ENCODE data around the gene GRM4.

Gene GRM4

GRCh38 chr6:34157236-34157830, 11.4 kb upstream of the GRM4 start:
- no peak for DNase-seq (ENCODE audit: low read depth)

- DNase-seq (ENCODE audit: low read depth) = no peak
These were observed 9.8 kb upstream of the GRM4 start for GRCh38 chr6:34155471-34156300.

DNA sequence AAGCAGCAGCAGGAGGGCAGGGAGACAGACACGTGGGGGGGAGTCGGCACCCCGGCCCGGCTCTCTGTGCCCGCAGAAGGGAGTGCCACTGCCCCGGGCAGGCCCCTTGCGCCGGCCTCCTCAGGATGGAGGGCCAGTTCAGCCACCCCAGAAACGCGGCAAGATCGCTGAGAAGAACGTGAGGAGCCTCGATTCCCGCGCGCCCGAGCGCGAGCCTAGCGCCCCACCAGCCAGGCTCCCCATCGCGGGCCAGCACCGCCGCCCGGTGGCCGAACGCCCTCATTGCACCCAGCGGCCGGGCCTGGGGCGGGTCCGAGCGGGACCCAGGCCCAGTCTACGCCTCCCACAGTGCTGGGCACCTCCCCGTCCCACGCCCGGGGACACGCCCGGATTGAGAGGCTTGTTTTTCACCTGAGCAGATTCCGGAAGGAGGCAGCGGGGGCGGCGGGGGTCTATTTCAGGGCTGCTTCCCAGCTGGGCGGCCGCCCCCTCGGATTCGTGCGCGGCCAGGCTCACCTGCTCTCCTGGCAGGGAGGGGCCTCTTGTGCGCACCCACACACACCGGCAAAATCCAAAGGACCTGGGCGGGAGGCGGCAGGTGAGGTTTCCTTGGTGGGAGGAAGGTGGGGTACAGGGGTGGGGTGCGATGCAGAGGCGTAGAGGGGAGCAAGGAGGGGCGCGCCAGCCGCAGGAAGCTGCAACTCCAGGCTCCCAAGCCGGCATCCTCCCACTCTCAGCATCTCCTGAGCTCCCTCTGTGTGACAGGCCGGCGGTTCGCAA, 9.0 kb upstream of the GRM4 start:
- peak; percentile 45 for DNase-seq (ENCODE audit: low read depth)

DNA sequence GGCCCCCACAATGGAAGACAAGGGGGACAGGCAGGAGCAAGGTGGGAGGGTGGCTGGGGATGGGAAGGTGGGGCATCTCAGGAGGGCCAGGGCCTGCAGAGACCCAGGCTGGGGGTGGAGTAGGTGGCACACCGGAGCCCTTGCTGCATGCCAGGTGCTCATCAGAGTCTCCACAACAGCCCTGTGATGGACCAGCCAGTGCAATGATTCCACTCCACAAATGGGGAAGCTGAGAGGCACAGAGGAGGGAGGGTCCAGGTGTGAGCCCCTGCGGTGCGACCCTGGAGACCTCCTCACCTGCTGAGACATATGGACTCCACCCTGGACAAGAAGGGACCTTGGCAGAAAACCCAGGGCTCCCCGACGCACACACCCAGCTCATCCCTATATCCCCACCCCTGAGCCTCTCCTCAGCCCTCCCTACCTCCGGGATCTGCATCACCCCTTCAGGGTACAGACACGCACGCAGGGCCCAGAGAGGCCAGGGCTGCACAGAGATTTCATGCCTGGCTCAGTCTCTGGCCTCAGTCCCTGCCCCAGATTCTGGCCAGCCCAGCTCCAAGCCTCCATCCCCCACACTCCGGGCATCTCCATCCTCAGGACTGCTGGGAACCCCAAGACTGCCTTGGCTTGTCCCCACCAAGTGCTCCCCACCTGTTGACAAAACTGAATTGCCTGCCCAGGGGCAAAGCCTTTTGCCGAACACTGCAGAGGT, 7.1 kb upstream of the GRM4 start:
- no peak for DNase-seq (ENCODE audit: low read depth)

- DNase-seq (ENCODE audit: low read depth) = no peak
These were observed 6.2 kb upstream of the GRM4 start for GRCh38 chr6:34152042-34152524.

- DNase-seq (ENCODE audit: low read depth) = no peak
These were observed 5.6 kb upstream of the GRM4 start for GRCh38 chr6:34151321-34152041.

- DNase-seq (ENCODE audit: low read depth) = no peak
These were observed 4.9 kb upstream of the GRM4 start for GRCh38 chr6:34150766-34151165.

DNA sequence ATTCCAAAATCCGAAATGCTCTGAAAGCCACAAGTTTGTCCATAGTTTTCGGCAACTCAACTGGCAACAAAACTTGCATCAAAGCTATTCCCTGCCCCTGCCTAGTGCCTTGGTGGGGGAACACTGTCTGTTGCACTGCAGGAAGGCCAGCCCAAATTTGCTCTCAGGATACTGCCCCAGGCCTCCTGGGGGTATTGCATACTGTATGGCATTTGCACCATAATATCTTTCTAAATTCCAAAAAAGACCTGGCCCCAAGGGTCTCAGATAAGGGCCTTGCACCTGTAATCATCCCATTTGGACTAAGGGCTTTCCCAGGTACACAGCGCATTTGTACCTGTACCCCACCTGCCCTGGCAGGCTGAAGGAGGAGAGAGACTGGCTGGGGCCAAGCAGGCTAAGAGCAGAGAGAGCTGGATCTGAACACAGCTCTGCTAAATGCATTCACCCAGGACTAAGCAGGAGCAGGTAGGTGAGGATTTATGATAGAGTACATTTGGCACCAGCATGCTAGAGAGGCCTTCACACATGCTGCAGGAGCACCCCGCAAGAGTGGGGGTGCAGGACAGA, 4.0 kb upstream of the GRM4 start:
- no peak for DNase-seq (ENCODE audit: low read depth)

GRCh38 chr6:34149452-34149810, 3.5 kb upstream of the GRM4 start:
- no peak for DNase-seq (ENCODE audit: low read depth)

DNA sequence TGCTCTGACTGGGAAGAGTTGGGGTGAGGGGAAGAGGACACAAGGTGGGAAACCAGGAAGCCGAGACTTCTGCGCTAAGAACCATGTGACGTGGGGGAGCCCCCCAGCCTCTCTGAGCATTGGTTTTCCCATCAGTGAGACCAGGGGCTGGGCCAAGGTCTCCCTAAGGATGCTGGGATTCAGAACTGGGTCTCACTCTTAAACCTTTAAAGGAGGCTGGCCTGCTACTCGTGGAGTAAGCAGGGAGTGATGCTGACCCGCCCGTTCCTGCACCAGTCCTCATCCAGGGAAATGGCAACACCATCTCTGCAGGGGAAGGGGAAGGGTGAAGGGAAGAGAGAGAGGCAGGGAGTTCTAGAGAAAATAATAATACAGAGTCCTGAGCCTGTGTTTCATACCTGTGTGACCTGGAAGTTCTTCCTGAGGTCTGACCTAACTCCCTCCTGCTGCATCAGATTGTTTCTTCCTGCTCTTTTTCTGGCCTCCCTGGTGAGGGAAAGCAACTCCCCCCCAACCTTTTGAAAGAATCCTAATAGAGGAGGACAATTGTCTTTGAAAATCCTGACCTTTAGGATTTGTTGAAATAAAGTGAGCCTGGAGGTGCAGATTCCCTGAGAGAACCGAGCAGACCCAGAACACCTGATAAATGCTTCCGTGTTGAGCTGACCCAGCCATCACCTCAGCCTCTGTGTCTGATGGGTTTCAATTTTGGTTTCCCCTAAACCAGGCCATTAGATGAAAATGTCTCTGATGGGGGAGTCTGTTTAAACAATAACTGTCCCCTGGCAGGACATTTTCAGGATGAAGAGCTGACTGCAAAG, 3.0 kb upstream of the GRM4 start:
- no peak for DNase-seq (ENCODE audit: low read depth)

- DNase-seq (ENCODE audit: low read depth) = no peak
These were observed 2.2 kb upstream of the GRM4 start for GRCh38 chr6:34147906-34148630.

- DNase-seq (ENCODE audit: low read depth) = no peak
These were observed 1.1 kb upstream of the GRM4 start for GRCh38 chr6:34146801-34147592.

- DNase-seq (ENCODE audit: low read depth) = peak; percentile 31
These were observed 496 bp downstream of the GRM4 start for GRCh38 chr6:34145161-34146020.

DNA sequence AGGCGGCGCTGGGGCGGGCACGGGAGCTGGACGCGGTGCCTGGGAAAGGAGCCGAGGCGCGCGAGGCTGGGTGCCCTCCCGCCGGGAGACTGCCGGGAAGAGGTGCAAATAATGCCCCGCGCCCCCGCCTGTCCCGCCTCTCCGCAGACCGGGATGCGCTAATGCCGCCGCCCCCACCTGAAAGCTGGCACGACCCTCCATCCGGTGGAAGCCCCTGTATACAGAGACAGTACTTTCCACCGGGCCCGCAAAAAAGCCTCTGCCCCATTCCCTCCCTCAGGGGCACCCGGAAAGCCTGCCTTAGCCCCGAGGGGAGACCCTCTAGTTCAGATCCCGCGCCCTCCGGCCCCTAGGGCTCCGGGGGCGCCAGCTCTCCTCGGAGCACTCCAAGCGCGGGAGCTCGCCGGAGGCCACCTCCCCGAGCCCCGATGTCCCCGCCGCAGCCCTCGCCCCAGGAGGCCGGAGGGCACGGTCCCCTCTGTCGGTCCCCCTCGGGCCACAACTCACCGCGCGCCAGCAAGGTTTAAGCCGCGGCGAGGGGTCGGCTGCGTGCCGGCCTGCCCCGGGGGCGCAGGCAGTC, 1.2 kb downstream of the GRM4 start:
- no peak for DNase-seq (ENCODE audit: low read depth)

- DNase-seq (ENCODE audit: low read depth) = peak; percentile 29
These were observed 1.9 kb downstream of the GRM4 start for GRCh38 chr6:34143884-34144580.

GRCh38 chr6:34143196-34143883, 2.5 kb downstream of the GRM4 start:
- no peak for DNase-seq (ENCODE audit: low read depth)

Data from activated gamma-delta T cell treated with anti-CD3 and anti-CD28 coated beads, Interleukin-2, amount 50 U/mL, for 16 hours (primary cell).